Natural killer cell (primary cell): Measurements from ENCODE around the gene SHANK3. TPM values are rescaled to one million over a fixed set of nuclear protein-coding genes. Genes with fewer than 3 reads are reported as not detected.

ENCODE experiments used
- ATAC-seq, 3 donors: fragments of 150-1000 bp in 2 of 3; fragments of 200-7000 bp in 1 of 3; cut with Tn5 transposase; 1 replicate in 1 of 3; 2 replicates in 2 of 3; pipeline ENCODE4 v1.10.0; 2021; ENCODE audit warnings: mild to moderate bottlenecking in 2 of 3, moderate library complexity in 2 of 3
- DNase-seq, 2 donors: peaks; one replicate each; pipeline versions ENCODE4 v3.0.0 to v3.0.0-alpha.2; 2013 to 2021; ENCODE audit warnings: mixed read lengths in 1 of 2
- H3K27ac ChIP-seq: one replicate; pipeline ENCODE4 v1.5.1; 2013; ENCODE audit warnings: mild to moderate bottlenecking, low read length
- H3K27me3 ChIP-seq: one replicate; pipeline ENCODE4 v1.6.1; 2013; ENCODE audit warnings: low read length; ENCODE audit not compliant: control insufficient read depth, insufficient read depth
- H3K36me3 ChIP-seq: one replicate; pipeline ENCODE4 v1.6.1; 2013; ENCODE audit warnings: low read length; ENCODE audit not compliant: control insufficient read depth, insufficient read depth
- H3K4me1 ChIP-seq: one replicate; pipeline ENCODE4 v1.6.1; 2013; ENCODE audit warnings: low read length; ENCODE audit not compliant: control insufficient read depth, insufficient read depth
- H3K4me3 ChIP-seq: one replicate; pipeline ENCODE4 v1.5.1; 2013; ENCODE audit warnings: low read length
- H3K9me3 ChIP-seq: one replicate; pipeline ENCODE4 v1.6.1; 2013; ENCODE audit warnings: low read length; ENCODE audit not compliant: control insufficient read depth, insufficient read depth
- H3K27ac Mint-ChIP-seq, 2 donors: one replicate each; pipeline ENCODE4 v1.8.0; 2022; ENCODE audit warnings: mild to moderate bottlenecking in 2 of 2, mixed read lengths in 2 of 2, moderate library complexity in 1 of 2
- H3K27me3 Mint-ChIP-seq, 2 donors: one replicate each; pipeline ENCODE4 v1.8.0; 2022; ENCODE audit warnings: low read depth in 2 of 2, mixed read lengths in 2 of 2
- H3K36me3 Mint-ChIP-seq: one replicate; pipeline ENCODE4 v1.8.0; 2022; ENCODE audit warnings: mixed read lengths
- H3K4me1 Mint-ChIP-seq, 2 donors: one replicate each; pipeline ENCODE4 v1.8.0; 2022; ENCODE audit warnings: mixed read lengths in 2 of 2
- H3K4me3 Mint-ChIP-seq: one replicate; pipeline ENCODE4 v1.8.0; 2022; ENCODE audit warnings: mild to moderate bottlenecking, moderate library complexity, mixed read lengths
- H3K9me3 Mint-ChIP-seq, 2 donors: one replicate each; pipeline ENCODE4 v1.8.0; 2022; ENCODE audit warnings: mixed read lengths in 2 of 2
- WGBS: methylation state at CpG from one replicate; pipeline ENCODE4 v1.1.7; 2013; ENCODE audit warnings: missing lambda C conversion rate; ENCODE audit not compliant: insufficient coverage; 5-methylcytosine and 5-hydroxymethylcytosine counted together
- intact Hi-C: fragments of 100-400 bp; cut with micrococcal nuclease; formaldehyde crosslinking; loops from one replicate; pipeline ENCODE4 v1.14.2; 2022
- total RNA-seq, 4 donors: library from RNA; stranded (reverse); fragments of 120-200 nt in 1 of 4; gene quantifications; one replicate each; pipeline versions ENCODE4 v1.2.3 to v1.2.4, GENCODE V29; 2013 to 2022
- TF ChIP-seq, protein P1 (sequence below): fragments of 200-600 bp; IDR thresholded peaks from one replicate; pipeline ENCODE4 v1.8.0; 2022; ENCODE audit warnings: antibody characterized with exemption

SHANK3 gene
- total RNA-seq, 3 donors from 2014 or later (not counting 1 experiment from before 2014, with no cell fraction given), result 0.07 TPM; not detected in 2

DNA sequence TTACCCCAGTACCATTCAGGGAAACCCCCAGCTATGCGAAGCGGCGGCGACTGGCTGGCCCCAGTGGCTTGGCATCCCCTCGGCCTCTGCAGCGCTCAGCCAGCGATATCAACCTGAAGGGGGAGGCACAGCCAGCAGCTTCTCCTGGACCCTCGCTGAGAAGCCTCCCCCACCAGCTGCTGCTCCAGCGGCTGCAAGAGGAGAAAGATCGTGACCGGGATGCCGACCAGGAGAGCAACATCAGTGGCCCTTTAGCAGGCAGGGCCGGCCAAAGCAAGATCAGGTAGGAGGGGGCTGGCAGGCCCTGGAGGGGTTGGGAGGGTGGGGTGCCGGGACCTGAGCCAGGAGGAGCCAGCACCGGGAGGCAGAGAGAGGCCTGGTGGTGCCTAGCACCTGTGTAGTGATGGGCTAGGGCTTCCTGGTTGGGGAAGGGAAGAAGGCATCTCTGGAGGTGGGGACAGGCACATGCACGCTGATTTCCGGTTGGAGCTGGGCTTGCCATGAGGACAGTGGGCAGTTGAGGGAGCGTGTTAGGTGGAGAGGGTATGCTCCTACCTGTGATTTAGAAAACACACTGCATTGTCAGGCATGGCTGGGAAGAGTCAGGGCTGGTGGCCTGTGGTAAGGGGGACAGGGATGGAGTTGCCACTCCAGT lies 22.3 kb downstream of the SHANK3 start:
- TF ChIP-seq, protein P1, sequence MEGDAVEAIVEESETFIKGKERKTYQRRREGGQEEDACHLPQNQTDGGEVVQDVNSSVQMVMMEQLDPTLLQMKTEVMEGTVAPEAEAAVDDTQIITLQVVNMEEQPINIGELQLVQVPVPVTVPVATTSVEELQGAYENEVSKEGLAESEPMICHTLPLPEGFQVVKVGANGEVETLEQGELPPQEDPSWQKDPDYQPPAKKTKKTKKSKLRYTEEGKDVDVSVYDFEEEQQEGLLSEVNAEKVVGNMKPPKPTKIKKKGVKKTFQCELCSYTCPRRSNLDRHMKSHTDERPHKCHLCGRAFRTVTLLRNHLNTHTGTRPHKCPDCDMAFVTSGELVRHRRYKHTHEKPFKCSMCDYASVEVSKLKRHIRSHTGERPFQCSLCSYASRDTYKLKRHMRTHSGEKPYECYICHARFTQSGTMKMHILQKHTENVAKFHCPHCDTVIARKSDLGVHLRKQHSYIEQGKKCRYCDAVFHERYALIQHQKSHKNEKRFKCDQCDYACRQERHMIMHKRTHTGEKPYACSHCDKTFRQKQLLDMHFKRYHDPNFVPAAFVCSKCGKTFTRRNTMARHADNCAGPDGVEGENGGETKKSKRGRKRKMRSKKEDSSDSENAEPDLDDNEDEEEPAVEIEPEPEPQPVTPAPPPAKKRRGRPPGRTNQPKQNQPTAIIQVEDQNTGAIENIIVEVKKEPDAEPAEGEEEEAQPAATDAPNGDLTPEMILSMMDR, result no peak
- H3K27me3 ChIP-seq, result no peaks in the 10 kb centered on the region
- H3K27ac Mint-ChIP-seq, result no peak overlapping the region
- no peaks in the 10 kb centered on the region for H3K4me1 Mint-ChIP-seq
- H3K9me3 ChIP-seq, result no peaks in the 10 kb centered on the region
- H3K4me3 ChIP-seq, result no peak overlapping the region
- no peak overlapping the region for H3K27ac ChIP-seq
- H3K9me3 Mint-ChIP-seq, result peaks cover 0 to 5% of the 10 kb centered on the region in 2 donors
- ATAC-seq (no peak), DNase-seq (no peak)
- intact Hi-C loops, result loop anchor here (5.0 kb wide), 1 partner anchor 443 kb away; the partner anchor contains the start of gene HDAC10
- WGBS, result 90% methylated on average over 18 of the region's 18 CpGs
- peaks cover 8 to 12% of the 10 kb centered on the region in 2 donors for H3K27me3 Mint-ChIP-seq
- H3K4me3 Mint-ChIP-seq, result no peak overlapping the region
- no peaks in the 10 kb centered on the region for H3K4me1 ChIP-seq
- no peaks in the 10 kb centered on the region for H3K36me3 Mint-ChIP-seq
- H3K36me3 ChIP-seq, result no peaks in the 10 kb centered on the region

DNA sequence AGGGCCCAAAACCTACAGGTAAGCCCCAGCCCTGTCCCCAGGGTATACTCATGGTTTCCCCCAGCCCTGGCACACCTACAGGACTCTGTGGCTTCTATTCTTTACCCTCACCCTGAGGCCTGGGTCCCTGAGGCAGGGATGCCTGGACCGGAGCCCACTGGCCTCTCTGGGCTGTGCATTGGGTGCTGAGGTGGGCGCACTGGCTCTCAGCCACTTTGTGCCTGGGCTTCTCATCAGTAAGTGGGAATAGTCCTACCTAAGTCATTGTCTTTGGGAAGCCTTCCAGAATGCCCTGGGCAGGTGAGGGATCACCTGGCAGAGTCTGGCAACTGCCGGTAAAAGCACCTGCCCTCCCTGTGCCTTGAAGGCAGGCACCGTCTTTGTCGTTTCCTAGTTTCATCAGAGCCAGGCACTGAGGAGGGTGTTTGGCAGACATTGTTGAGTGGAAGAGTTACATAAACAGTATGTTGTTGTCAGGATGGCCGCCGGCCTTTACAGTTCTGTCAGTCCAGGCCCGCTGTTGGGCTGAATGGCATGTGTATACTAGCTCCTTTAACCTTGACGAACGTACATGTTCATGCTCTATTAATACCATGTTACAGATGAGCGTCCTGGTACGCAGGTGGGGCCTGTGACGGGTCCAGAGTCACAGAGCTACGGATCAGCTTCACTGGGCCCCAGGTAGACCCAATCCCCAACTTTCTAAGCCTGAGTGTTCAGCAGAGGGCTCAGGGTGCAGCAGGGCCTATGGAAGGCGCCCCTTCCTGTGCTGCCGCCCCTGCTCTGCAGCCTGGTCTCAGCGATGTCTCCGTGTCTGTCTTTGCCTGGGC lies 23.0 kb downstream of the SHANK3 start:
- H3K4me1 Mint-ChIP-seq, result peaks cover 0 to 3% of the 10 kb centered on the region in 2 donors
- whole genome bisulfite sequencing, result 94% methylated on average over 18 of the region's 18 CpGs

DNA sequence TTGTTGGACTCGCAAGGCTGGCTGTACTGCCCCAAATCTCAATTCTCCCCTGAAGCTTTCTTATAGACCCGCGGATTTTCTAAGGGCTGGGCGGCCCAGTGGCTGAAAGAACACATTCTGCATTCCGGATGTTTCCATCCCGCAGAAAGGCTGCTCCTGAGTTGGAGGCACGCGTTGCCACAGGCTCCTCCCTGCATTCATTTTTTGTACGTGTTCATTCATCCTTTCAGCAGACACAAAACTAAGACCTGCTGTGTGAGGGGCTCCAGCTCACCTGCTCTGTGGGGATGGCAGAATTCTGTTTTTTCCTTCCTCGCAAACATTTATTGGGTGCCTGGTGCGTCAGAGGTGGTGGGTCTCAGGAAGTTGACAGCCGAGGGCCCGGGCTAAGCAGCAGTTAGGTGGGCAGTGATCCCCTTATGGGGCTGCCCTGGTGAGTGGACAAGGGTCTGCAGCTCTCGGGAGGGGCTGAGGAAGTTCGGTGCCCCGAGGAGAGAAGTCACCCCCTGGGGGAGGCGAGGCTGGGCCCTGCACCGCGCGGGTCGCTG lies 23.7 kb downstream of the SHANK3 start:
- H3K27ac ChIP-seq, result no peak overlapping the region

More for the DNA sequence above, 23.0 kb downstream of the SHANK3 start:
- Histone ChIP-seq H3K9me3 (no peaks in the 10 kb centered on the region), H3K27ac (no peak overlapping the region), H3K36me3 (no peaks in the 10 kb centered on the region), H3K27me3 (no peaks in the 10 kb centered on the region), H3K4me1 (no peaks in the 10 kb centered on the region), H3K4me3 (no peak overlapping the region)
- Mint-ChIP-seq H3K36me3 (no peaks in the 10 kb centered on the region), H3K9me3 (peaks cover 0 to 5% of the 10 kb centered on the region in 2 donors), H3K27ac (no peak overlapping the region), H3K4me3 (no peak overlapping the region), H3K27me3 (peaks cover 8 to 12% of the 10 kb centered on the region in 2 donors)
- TF ChIP-seq, protein P1, result no peak
- DNase-seq, result no peak
- ATAC-seq, result no peak
- intact Hi-C loops, result no loop called here

More for the DNA sequence above, 23.7 kb downstream of the SHANK3 start:
- peaks cover 0 to 4% of the 10 kb centered on the region in 2 donors for H3K4me1 Mint-ChIP-seq
- intact Hi-C loops, result no loop called here
- no peaks in the 10 kb centered on the region for H3K9me3 ChIP-seq
- TF ChIP-seq, protein P1, result no peak
- H3K27me3 Mint-ChIP-seq, result peaks cover 6 to 8% of the 10 kb centered on the region in 2 donors
- no peaks in the 10 kb centered on the region for H3K36me3 Mint-ChIP-seq
- no peaks in the 10 kb centered on the region for H3K36me3 ChIP-seq
- no peak overlapping the region for H3K4me3 Mint-ChIP-seq
- no peak for ATAC-seq
- WGBS, result 90% methylated on average over 21 of the region's 21 CpGs
- no peak overlapping the region for H3K27ac Mint-ChIP-seq
- no peak overlapping the region for H3K4me3 ChIP-seq
- H3K9me3 Mint-ChIP-seq, result peaks cover 0 to 5% of the 10 kb centered on the region in 2 donors
- no peaks in the 10 kb centered on the region for H3K27me3 ChIP-seq
- no peaks in the 10 kb centered on the region for H3K4me1 ChIP-seq
- DNase-seq, result no peak
